GM10266 (cell line): ENCODE data around the gene ROR2.

ENCODE experiments used
- DNase-seq: peaks from one replicate; pipeline ENCODE4 v3.0.0; 2012; ENCODE audit errors: extremely low spot score
- TF ChIP-seq, protein P1 (sequence below): IDR thresholded peaks from 2 replicates; pipeline ENCODE4 v1.5.1; 2012; ENCODE audit warnings: mild to moderate bottlenecking, low read depth; ENCODE audit not compliant: control insufficient read depth, insufficient read depth; ENCODE audit errors: missing control alignments

ROR2 gene

DNA sequence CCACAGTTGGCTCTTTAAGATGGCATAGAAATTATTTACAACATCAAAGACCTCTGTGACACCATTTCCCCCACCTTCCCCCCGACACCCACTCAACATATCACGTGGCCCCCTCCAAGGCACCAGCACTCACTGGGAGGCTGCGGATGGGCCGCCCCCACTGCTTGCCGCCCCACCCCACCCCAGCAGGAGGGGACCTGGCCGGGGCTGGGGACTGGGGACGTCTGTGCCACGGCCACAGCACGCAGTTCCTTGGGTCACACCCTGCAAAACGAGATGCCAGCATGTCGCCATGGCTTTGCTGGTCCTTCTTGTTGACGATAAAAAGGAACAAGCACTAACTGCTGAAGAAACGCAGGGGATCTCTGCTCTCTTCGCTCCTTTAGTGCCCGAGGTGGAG, 269.0 kb downstream of the ROR2 start:
- TF ChIP-seq, protein P1, sequence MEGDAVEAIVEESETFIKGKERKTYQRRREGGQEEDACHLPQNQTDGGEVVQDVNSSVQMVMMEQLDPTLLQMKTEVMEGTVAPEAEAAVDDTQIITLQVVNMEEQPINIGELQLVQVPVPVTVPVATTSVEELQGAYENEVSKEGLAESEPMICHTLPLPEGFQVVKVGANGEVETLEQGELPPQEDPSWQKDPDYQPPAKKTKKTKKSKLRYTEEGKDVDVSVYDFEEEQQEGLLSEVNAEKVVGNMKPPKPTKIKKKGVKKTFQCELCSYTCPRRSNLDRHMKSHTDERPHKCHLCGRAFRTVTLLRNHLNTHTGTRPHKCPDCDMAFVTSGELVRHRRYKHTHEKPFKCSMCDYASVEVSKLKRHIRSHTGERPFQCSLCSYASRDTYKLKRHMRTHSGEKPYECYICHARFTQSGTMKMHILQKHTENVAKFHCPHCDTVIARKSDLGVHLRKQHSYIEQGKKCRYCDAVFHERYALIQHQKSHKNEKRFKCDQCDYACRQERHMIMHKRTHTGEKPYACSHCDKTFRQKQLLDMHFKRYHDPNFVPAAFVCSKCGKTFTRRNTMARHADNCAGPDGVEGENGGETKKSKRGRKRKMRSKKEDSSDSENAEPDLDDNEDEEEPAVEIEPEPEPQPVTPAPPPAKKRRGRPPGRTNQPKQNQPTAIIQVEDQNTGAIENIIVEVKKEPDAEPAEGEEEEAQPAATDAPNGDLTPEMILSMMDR, result no peak
- no peak for DNase-seq

DNA sequence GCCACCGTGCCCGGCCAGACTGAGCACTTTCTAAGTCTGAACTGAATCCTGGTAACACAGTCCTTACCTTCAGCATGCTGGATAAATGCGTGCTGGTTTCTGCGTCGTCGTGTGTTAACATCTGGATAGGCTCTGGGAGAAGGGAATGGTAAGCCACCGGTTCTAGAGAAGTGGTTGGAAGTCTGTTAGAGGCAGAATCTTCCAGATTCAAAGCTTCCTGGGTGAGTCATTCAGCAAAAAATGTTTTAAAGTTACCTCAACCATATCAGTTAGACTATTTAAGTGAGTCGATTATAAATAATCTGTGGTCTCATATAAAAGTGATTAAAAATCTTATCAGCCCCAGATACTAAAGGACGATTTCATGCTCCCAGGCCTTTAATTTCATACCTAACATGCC, 269.9 kb downstream of the ROR2 start:
- TF ChIP-seq, protein P1, result no peak
- DNase-seq, result no peak

DNA sequence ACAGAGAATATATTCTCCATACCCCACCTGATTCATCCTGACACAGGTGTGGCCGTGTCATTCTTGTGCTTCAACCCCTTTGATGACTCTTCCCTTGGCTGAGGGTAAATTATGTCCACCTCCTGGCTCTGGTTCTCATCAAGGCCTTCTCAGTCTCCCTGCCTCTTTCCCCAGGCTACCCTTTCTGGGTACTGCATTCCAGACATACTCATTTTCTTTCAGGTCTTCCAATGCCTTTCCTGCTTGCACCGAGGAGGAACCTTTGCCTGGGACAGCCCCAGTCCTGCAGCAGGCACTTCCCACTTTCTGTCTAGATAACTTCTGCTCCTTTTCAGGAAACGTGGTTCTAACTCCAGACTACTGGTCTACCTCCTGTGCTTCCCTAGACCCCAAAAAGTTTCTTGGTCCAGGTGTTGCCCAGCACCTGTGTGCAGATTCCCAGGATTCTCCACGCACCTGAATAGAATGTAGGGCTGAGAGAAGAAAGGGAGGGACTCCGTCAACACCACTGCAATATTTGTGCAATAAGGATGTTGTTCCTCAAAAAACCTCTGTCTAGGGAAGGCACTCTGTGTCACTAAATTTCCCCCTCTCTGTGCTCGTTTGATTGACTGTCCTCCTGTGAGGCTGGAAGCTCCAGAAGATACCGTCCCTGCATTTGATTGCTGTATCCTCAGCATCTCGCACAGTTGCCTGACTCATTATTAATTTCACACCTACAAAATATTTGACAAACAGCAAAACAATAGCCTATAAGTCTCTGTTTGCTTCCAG, 271.0 kb downstream of the ROR2 start:
- TF ChIP-seq, protein P1, result no peak
- DNase-seq, result no peak

DNA sequence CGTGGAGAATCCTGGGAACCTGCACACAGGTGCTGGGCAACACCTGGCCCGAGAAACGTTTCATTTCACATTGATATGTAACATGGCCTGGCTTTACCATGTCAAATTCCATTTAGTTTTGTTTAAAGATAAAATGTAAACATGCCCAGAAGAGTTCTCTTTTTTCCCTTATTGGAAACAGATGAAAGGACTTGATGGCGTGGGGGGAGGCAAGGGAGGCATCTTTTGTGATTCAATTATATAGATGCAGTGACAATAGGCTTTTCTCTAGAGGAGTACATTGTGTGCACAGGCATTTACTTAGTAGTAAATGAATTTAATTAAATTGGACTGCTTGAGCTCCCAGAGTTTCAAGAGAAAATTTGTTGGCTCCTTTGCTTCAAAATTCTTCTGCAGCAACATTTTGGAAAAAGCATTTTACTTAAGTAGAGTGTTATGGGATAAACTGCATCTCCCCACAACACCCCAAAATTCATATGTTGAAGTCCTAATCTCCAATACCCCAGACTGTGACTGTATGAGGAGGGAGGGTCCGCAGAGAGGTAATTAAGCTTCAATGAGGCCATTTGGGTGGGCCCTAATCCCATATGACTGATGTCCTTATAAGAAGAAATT, 272.1 kb downstream of the ROR2 start:
- TF ChIP-seq, protein P1, result no peak
- DNase-seq, result no peak

DNA sequence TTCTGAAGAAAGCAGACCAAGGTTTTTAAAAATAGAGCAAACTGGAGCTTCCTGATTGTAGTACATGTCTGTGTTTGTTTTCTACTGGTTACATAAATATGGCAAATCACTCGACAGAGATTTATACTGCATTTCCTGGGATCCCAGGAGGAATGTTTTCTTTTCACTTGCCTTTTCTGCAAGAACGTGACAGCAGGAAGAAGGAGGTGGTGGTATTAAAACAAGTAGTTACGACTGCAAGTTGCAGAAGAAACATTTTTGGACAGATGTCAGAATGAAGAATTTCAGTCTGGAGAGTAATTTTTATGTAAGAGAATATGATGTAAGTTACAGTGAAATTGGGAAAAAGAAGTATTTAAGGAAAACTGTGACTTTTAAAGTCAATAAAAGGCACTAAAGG, 272.7 kb downstream of the ROR2 start:
- DNase-seq, result no peak
- TF ChIP-seq, protein P1, result no peak

DNA sequence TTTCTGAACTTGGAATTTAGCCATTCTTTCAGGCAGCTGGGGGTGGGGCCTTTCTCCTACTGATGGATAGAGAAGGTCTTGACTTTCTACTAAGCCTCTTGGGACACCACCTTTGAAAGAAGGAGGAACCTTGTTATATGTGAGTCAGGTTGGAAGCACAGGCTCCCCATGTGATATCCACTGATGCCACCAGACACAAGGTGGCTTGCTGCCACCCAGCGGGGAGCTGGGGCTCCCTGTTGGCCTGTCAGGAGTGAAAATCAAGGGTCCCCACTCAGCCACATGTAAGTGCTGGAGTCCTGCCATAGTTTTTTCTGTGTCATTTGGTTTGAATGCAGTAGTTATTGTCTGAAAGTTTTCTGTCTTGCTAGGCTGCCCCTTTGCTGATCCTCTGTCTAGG, 274.0 kb downstream of the ROR2 start:
- TF ChIP-seq, protein P1, result peak; percentile 41
- DNase-seq, result no peak

DNA sequence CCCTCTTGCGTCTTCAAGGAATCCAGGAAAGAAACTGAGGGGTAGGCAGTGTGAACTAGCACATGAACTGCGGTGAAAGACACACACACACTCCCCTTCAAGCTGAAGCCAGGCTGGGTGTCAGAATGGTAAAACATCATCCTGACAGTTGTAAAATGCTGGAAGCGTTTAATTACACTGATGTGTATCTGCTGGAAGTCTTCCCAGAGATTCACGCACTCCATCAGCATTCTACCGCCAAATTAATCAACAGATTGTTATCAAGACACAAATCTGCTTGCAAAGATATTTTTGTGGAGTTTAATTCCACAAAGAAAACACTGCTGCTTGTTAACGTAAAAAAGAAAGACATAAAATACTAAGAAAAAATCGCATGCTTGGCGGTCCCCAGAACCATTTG, 285.4 kb downstream of the ROR2 start:
- TF ChIP-seq, protein P1, result no peak
- no peak for DNase-seq
